Activated CD4-positive, alpha-beta T cell treated with anti-CD3 and anti-CD28 coated beads for 36 hours (primary cell): ENCODE data around the gene DHDH. TPM values are rescaled to one million over a fixed set of nuclear protein-coding genes. Genes with fewer than 3 reads are reported as not detected.
"Not testable (repeated sequence)": the region's sequence is repeated elsewhere in the genome, so short reads cannot be mapped to it uniquely, and the experiment has no call there.

Experiments
- ATAC-seq: fragments of 200-7000 bp; cut with Tn5 transposase; one replicate; pipeline ENCODE4 v1.10.0; 2021; ENCODE audit warnings: mild to moderate bottlenecking, moderate library complexity
- CTCF ChIA-PET: fragments of 350-600 bp; sonication (Branson Sonifier 250); formaldehyde crosslinking; loops from one replicate; lab custom pipeline; 2021; ENCODE audit warnings: antibody characterized with exemption; lab: Charles Lee
- POLR2A ChIA-PET: fragments of 350-600 bp; sonication (Branson Sonifier 250); formaldehyde crosslinking; loops from one replicate; lab custom pipeline; 2021; ENCODE audit warnings: antibody characterized with exemption, inconsistent platforms; lab: Charles Lee
- DNase-seq: peaks from one replicate; pipeline ENCODE4 v3.0.0-alpha.2; 2020
- H3K27ac Mint-ChIP-seq: one replicate; pipeline ENCODE4 v1.8.0; 2021; ENCODE audit warnings: mixed read lengths
- H3K27me3 Mint-ChIP-seq: one replicate; pipeline ENCODE4 v1.8.0; 2021; ENCODE audit warnings: mixed read lengths
- H3K36me3 Mint-ChIP-seq: one replicate; pipeline ENCODE4 v1.8.0; 2021; ENCODE audit warnings: low read depth, mixed read lengths
- H3K4me1 Mint-ChIP-seq: one replicate; pipeline ENCODE4 v1.8.0; 2021; ENCODE audit warnings: mixed read lengths
- H3K4me3 Mint-ChIP-seq: one replicate; pipeline ENCODE4 v1.8.0; 2021; ENCODE audit warnings: mild to moderate bottlenecking, moderate library complexity, mixed read lengths
- H3K9me3 Mint-ChIP-seq: one replicate; pipeline ENCODE4 v1.8.0; 2021; ENCODE audit warnings: low read depth, mixed read lengths
- intact Hi-C, 2 experiments: fragments of 100-400 bp; cut with DNase I in 1 of 2; cut with micrococcal nuclease in 1 of 2; formaldehyde crosslinking; loops; one replicate each; pipeline versions ENCODE4 v1.14.2 to v1.15.1; 2022 to 2024; cut with DNase I, micrococcal nuclease
- total RNA-seq, 2 experiments: library from RNA; stranded (reverse); gene quantifications; one replicate each; pipeline ENCODE4 v1.2.3, GENCODE V29; 2021

The DHDH gene
- total RNA-seq, 2 experiments from 2014 or later = 1.4 to 2.4 TPM

- H3K4me1 Mint-ChIP-seq = no peaks in the 10 kb centered on the region
- no peaks in the 10 kb centered on the region for H3K9me3 Mint-ChIP-seq
- no peaks in the 10 kb centered on the region for H3K27me3 Mint-ChIP-seq
- no peak for ATAC-seq
- DNase-seq = no peak
- intact Hi-C loops = no loop called here
- no peak overlapping the region for H3K27ac Mint-ChIP-seq
- H3K36me3 Mint-ChIP-seq = peaks cover 42% of the 10 kb centered on the region
- ChIA-PET CTCF (no interaction called here), POLR2A (no interaction called here)
- H3K4me3 Mint-ChIP-seq = no peak overlapping the region
Observed at GRCh38 chr19:48915757-48916156, 17.7 kb upstream of the DHDH start.

DNA sequence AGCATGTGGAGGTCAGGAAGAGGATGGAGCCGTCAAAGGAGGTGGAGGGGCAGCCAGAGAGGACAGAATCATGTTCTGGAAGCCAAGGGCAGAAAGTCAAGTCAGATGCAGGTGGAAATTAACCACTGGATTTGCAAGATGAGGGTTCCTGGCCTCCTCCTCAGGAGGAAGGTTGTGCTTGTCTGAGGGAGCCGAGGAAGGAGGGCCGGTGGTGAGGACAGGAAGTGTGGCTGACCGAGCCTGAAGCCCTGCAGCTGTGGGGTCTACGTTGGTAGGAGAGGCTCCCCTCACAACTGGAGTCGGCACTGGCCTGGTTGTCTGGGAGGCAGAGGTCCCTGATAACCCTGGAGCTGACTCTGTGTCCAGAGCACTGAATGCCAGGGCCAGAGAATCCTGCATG is 15.4 kb upstream of the DHDH start:
- ChIA-PET POLR2A (interaction anchor here (0.6 to 1.1 kb wide), 2 partner anchors 7 to 46 kb away, joined by 3 to 5 read pairs; partner anchors contain the start of gene PPP1R15A), CTCF (interaction anchor here (0.7 kb wide), 1 partner anchor 86 kb away, joined by 3 read pairs; no protein-coding TSS in a partner anchor)
- Mint-ChIP-seq H3K36me3 (peaks cover 30% of the 10 kb centered on the region), H3K27me3 (no peaks in the 10 kb centered on the region), H3K27ac (no peak overlapping the region), H3K9me3 (no peaks in the 10 kb centered on the region), H3K4me1 (no peaks in the 10 kb centered on the region), H3K4me3 (no peak overlapping the region)
- ATAC-seq (no peak), DNase-seq (no peak)
- intact Hi-C loops = no loop called here

GRCh38 chr19:48918801-48919247 is 14.7 kb upstream of the DHDH start:
- peaks cover 30% of the 10 kb centered on the region for H3K36me3 Mint-ChIP-seq
- ATAC-seq = peak; percentile 86
- no peaks in the 10 kb centered on the region for H3K4me1 Mint-ChIP-seq

DNA sequence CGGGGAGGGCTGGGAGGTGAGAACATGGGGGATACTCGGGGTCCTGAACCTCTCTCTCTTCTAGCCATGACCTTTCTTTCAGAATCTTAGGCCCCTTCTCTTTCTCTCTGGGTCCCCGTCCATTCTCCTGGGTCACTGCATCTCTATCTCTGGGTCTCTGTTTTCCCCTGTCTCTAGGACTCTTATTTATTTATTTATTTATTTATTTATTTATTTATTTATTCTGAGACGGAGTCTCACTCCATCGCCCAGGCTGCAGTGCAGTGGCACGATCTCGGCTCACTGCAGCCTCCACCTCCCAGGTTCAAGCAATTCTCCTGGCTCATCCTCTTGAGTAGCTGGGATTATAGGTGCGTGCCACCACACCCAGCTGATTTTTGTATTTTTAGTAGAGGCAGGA is 14.2 kb upstream of the DHDH start:
- H3K27ac Mint-ChIP-seq, DNase-seq, H3K27me3 Mint-ChIP-seq, H3K4me1 Mint-ChIP-seq, ATAC-seq, intact Hi-C loops, H3K9me3 Mint-ChIP-seq, H3K4me3 Mint-ChIP-seq: not testable (repeated sequence)
- peaks cover 27% of the 10 kb centered on the region for H3K36me3 Mint-ChIP-seq
- CTCF ChIA-PET = interaction anchor here (0.8 kb wide), 1 partner anchor 1120 kb away, joined by 3 read pairs; no protein-coding TSS in a partner anchor
- POLR2A ChIA-PET = interaction anchor here (1.1 kb wide), 1 partner anchor 47 kb away, joined by 5 read pairs; the partner anchor contains the start of gene PPP1R15A

More at GRCh38 chr19:48918801-48919247, 14.7 kb upstream of the DHDH start:
- POLR2A ChIA-PET = interaction anchor here (1.1 kb wide), 1 partner anchor 47 kb away, joined by 5 read pairs; the partner anchor contains the start of gene PPP1R15A
- DNase-seq = peak; percentile 54
- intact Hi-C loops = no loop called here
- Mint-ChIP-seq H3K4me3 (no peak overlapping the region), H3K9me3 (no peaks in the 10 kb centered on the region), H3K27ac (no peak overlapping the region), H3K27me3 (no peaks in the 10 kb centered on the region)
- CTCF ChIA-PET = interaction anchor here (0.8 kb wide), 1 partner anchor 1120 kb away, joined by 3 read pairs; no protein-coding TSS in a partner anchor

- Mint-ChIP-seq H3K4me3 (no peak overlapping the region), H3K36me3 (peaks cover 20% of the 10 kb centered on the region), H3K27ac (no peak overlapping the region), H3K4me1 (no peaks in the 10 kb centered on the region), H3K9me3 (no peaks in the 10 kb centered on the region), H3K27me3 (no peaks in the 10 kb centered on the region)
- ATAC-seq (no peak), DNase-seq (no peak)
- POLR2A ChIA-PET = no interaction called here
- intact Hi-C loops = no loop called here
- CTCF ChIA-PET = interaction anchor here (0.5 kb wide), 1 partner anchor 26 kb away, joined by 4 read pairs; no protein-coding TSS in a partner anchor
Observed at GRCh38 chr19:48920949-48921348, 12.6 kb upstream of the DHDH start.

- ATAC-seq = no peak
- CTCF ChIA-PET = interaction anchor here (0.5 to 0.6 kb wide), 2 partner anchors 11 to 25 kb away, joined by 3 to 4 read pairs; no protein-coding TSS in a partner anchor
- no peak overlapping the region for H3K4me3 Mint-ChIP-seq
- H3K27ac Mint-ChIP-seq = no peak overlapping the region
- no peaks in the 10 kb centered on the region for H3K9me3 Mint-ChIP-seq
- peaks cover 3% of the 10 kb centered on the region for H3K4me1 Mint-ChIP-seq
- H3K36me3 Mint-ChIP-seq = peaks cover 18% of the 10 kb centered on the region
- intact Hi-C loops = no loop called here
- no peaks in the 10 kb centered on the region for H3K27me3 Mint-ChIP-seq
- POLR2A ChIA-PET = no interaction called here
- no peak for DNase-seq
Observed at GRCh38 chr19:48921721-48922500, 11.6 kb upstream of the DHDH start.

DNA sequence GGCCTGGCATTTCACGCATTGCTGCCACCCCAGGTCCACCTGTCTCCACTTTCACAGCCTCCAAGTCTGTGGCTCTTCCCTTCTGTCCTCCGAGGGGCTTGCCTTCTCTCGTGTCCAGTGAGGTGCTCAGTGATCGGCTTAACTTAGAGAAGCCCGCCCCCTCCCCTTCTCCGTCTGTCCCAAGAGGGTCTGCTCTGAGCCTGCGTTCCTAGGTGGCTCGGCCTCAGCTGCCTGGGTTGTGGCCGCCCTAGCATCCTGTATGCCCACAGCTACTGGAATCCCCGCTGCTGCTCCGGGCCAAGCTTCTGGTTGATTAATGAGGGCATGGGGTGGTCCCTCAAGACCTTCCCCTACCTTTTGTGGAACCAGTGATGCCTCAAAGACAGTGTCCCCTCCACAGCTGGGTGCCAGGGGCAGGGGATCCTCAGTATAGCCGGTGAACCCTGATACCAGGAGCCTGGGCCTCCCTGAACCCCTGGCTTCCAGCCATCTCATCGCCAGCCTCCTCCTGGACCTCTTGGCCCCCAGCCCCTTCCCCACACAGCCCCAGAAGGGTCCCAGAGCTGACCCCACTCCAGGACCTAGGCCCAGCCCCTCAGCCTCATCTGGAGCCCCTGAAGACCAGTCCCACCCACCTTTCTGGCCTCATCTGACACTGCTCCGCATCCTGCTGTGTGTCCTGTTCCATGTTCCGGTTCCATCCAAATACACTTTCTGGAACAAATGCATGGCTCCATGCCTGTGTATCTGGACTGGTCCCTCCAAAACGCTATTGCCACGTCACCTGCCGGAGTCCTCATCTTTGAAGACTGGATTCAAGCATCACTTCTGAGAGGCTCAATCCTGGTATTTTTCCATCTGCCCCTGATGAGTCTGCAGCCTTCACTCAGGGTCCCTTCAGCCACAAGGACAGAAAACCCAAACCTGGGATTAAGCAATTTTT is 10.7 kb upstream of the DHDH start:
- no peaks in the 10 kb centered on the region for H3K27me3 Mint-ChIP-seq
- ChIA-PET CTCF (interaction anchor here (0.6 kb wide), 2 partner anchors 11 to 48 kb away, joined by 3 read pairs; no protein-coding TSS in a partner anchor), POLR2A (no interaction called here)
- no peak for DNase-seq
- intact Hi-C loops = no loop called here
- H3K36me3 Mint-ChIP-seq = peaks cover 16% of the 10 kb centered on the region
- H3K4me3 Mint-ChIP-seq = no peak overlapping the region
- H3K27ac Mint-ChIP-seq = no peak overlapping the region
- ATAC-seq = no peak
- no peaks in the 10 kb centered on the region for H3K9me3 Mint-ChIP-seq
- H3K4me1 Mint-ChIP-seq = peaks cover 6% of the 10 kb centered on the region

DNA sequence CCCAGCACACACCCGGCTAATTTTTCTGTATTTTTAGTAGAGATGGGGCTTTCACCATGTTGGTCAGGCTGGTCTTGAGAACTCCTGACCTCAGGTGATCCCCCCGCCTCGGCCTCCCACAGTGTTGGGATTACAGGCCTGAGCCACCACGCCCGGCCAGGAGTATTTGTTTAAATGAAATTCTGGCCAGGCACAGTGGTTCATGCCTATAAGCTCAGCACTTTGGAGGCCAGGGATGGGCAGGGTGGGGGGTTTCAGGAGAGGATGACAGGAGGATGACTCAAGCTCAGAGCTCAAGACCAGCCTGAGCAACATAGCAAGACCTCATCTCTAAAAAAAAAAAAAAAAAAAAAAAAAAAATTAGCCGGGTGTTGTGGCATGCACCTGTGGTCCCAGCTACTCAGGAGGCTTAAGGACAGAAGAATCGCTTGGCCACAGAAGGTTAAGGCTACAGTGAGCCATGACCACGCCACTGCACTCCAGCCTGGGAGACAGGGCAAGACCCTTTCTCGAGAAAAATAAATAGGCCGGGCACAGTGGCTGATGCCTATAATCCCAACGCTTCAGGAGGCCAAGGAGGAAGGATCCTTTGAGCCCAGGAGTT is 8.2 kb upstream of the DHDH start:
- H3K4me3 Mint-ChIP-seq = no peak overlapping the region
- intact Hi-C loops = no loop called here
- H3K27me3 Mint-ChIP-seq = no peaks in the 10 kb centered on the region
- peaks cover 5% of the 10 kb centered on the region for H3K36me3 Mint-ChIP-seq
- peaks cover 6% of the 10 kb centered on the region for H3K4me1 Mint-ChIP-seq
- H3K27ac Mint-ChIP-seq = no peak overlapping the region
- ChIA-PET CTCF (interaction anchor here (0.6 kb wide), 2 partner anchors 45 to 450 kb away, joined by 3 read pairs; no protein-coding TSS in a partner anchor), POLR2A (interaction anchor here (0.7 to 1.0 kb wide), 3 partner anchors 8 to 50 kb away, joined by 3 read pairs; no protein-coding TSS in a partner anchor)
- DNase-seq (no peak), ATAC-seq (no peak)
- H3K9me3 Mint-ChIP-seq = no peaks in the 10 kb centered on the region

DNA sequence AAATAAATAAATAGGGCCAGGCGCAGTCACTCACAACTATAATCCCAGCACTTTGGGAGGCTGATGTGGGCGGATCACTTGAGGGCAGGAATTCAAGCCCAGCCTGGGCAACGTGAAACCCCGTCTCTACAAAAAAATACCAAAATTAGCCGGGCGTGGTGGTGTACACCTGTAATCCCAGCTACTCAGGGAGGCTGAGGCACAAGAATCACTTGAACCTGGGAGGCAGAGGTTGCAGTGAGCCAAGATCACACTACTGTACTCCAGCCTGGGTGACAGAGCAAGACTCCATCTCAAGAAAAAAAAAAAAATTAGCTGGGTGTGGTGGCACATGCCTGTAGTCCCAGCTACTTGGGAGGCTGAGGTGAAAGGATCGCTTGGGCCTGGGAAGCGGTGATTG is 7.6 kb upstream of the DHDH start:
- intact Hi-C loops, H3K9me3 Mint-ChIP-seq, H3K36me3 Mint-ChIP-seq, H3K27me3 Mint-ChIP-seq, DNase-seq, H3K27ac Mint-ChIP-seq, H3K4me3 Mint-ChIP-seq, H3K4me1 Mint-ChIP-seq, ATAC-seq: not testable (repeated sequence)
- ChIA-PET CTCF (interaction anchor here (0.6 kb wide), 2 partner anchors 45 to 450 kb away, joined by 3 read pairs; no protein-coding TSS in a partner anchor), POLR2A (interaction anchor here (0.7 to 1.0 kb wide), 2 partner anchors 36 to 51 kb away, joined by 3 read pairs; no protein-coding TSS in a partner anchor)

GRCh38 chr19:48926909-48927308 is 6.6 kb upstream of the DHDH start:
- intact Hi-C loops = no loop called here
- Mint-ChIP-seq H3K9me3 (no peaks in the 10 kb centered on the region), H3K4me3 (no peak overlapping the region), H3K27ac (no peak overlapping the region), H3K36me3 (peaks cover 5% of the 10 kb centered on the region), H3K4me1 (peaks cover 6% of the 10 kb centered on the region), H3K27me3 (no peaks in the 10 kb centered on the region)
- DNase-seq = peak; percentile 55
- ChIA-PET CTCF (interaction anchor here (1.0 kb wide), 1 partner anchor 44 kb away, joined by 4 read pairs; no protein-coding TSS in a partner anchor), POLR2A (no interaction called here)
- ATAC-seq = peak; percentile 74
